HT1080 (cell line): ENCODE results near the gene DNAH3. TPM values are rescaled to one million over a fixed set of nuclear protein-coding genes. Genes with fewer than 3 reads are reported as not detected.
A peak's percentile ranks its signal among the peaks of the same experiment; 100 is the strongest.
"Not testable (repeated sequence)": the region's sequence is repeated elsewhere in the genome, so short reads cannot be mapped to it uniquely, and the experiment has no call there.

Experiments used
- DNase-seq: peaks from one replicate; pipeline ENCODE4 v3.0.0-alpha.2; 2015; ENCODE audit warnings: low read depth
- total RNA-seq: library from RNA; depleted of rRNA; stranded (reverse); fragments of >200 nt; shearing (Covaris generic); gene quantifications from 2 replicates; pipeline ENCODE4 v1.2.3, GENCODE V29; 2014

The DNAH3 gene
- total RNA-seq, 1 experiment from 2014 or later: 0.05 TPM

DNA sequence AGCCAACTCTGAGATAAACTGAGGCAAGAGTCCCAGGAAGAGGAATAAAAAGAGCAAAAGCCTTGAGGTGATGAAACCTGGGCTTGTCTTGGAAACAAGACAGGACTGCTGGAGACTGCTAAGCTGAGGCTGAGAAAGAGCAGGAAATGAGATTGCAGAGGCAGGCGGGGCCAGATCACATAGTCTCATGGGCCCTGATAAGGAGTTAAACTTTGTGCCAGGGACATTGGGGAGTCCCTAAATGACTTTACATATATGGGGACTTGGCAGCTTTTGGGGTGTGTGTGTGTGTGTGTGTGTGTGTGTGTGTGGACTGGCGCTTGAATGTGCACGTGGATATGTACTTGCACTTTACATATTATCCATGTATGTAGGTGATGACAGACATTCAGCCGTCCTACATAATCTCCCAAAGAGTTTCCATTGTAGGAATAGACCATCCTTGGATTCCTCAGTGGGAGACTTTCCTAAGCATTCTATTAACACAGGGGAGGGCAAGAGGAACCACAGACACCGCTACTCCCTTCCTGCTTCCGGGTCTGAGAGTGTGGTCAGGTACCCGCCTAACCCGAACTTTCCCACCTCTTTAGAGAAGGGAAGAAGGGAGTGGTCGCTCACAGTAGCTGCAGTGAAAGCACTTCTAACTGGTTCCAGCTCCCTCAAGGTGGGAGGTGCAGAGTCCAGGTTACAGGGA lies 127.0 kb downstream of the DNAH3 start:
- DNase-seq: no peak

GRCh38 chr16:21021316-21021715 lies 129.3 kb downstream of the DNAH3 start:
- no peak for DNase-seq

DNA sequence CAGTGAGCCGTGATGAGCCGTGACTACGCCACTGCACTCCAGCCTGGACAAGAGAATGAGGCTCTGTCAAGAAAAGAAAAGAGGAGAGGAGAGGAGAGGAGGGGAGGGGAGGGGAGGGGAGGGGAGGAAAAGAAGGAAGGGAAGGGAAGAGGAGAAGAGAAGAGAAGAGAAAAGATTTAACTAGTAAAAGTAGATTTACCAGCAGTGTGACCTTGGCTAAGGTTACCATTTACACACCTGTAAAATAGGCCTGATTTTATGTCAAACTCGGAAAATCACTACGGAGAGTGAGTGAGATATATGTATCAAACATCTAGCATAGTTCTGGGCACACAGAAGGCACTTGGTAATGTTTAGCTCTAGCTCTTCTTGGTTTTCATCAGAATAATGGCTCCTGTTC lies 140.8 kb downstream of the DNAH3 start:
- DNase-seq: no peak

- no peak for DNase-seq
These were observed 145.6 kb downstream of the DNAH3 start for GRCh38 chr16:21005008-21005407.

DNA sequence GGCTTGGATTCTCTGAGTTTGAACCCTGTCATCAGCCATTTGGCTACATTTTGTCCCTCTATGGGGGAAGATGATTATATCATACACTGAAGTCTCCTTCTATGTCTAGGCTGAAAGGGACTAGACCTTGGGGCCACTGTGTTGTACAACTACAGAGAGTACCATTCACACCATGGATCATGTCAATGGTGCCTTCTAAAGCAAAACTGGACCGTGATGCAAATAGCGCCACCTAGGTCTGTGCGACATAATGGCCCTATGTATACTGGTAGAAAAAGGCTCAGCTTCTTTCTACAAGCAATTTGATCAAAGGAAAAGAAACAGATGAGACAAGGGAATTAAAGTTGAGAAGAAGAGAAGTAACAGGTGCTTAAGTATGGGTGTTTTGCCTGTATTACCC lies 149.4 kb downstream of the DNAH3 start:
- DNase-seq: peak; percentile 15

DNA sequence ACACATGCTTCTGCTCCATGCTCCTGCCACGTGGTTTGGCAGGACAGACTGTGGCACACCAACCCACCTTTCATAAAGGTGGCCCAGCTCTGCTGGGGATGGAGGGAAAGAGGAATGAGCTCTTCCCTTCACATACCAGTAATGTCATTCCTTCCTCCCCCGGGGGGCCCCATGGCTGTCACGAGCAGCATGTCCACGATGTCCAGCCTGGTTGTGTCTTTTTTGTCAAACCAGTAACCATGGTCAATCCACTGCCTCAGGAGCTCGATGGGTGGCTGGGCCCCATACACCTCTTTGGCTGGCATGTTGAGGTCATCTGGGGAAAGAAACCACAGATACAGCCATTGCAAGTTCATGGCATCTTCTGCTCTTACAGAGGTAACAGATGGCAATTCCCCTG lies 153.5 kb downstream of the DNAH3 start:
- no peak for DNase-seq

GRCh38 chr16:20995711-20996110 lies 154.9 kb downstream of the DNAH3 start:
- no peak for DNase-seq

GRCh38 chr16:20989496-20990070 lies 161.1 kb downstream of the DNAH3 start:
- not testable (repeated sequence) for DNase-seq

GRCh38 chr16:20987049-20987448 lies 163.6 kb downstream of the DNAH3 start:
- DNase-seq: no peak

- no peak for DNase-seq
These were observed 166.6 kb downstream of the DNAH3 start for GRCh38 chr16:20984019-20984418.

- no peak for DNase-seq
These were observed 174.1 kb downstream of the DNAH3 start for GRCh38 chr16:20976576-20976975.

GRCh38 chr16:20973201-20973600 lies 177.4 kb downstream of the DNAH3 start:
- DNase-seq: not testable (repeated sequence)

- DNase-seq: no peak
These were observed 179.2 kb downstream of the DNAH3 start for GRCh38 chr16:20971401-20971800.

DNA sequence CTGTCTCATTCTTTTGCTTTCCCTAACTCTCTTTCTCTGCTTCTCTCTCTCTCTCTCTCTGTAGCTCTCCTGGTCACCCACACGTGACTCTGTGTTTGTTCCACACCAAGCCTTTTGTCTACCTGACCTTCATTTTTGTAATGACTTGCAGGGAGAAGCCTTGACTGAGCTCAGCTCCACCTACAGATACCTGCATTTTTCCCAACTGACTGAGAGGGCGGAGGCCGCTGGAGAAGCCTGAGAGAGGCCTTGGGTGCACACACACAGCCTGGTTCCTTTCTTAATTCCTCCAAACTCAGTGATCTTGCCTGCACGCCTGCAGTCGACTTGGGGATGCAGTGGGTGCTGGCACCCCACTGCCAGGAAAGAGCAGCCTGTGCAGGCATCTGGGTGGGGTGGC lies 181.3 kb downstream of the DNAH3 start:
- no peak for DNase-seq

GRCh38 chr16:20968765-20969164 lies 181.9 kb downstream of the DNAH3 start:
- no peak for DNase-seq

- DNase-seq: no peak
These were observed 189.7 kb downstream of the DNAH3 start for GRCh38 chr16:20960899-20961298.

DNA sequence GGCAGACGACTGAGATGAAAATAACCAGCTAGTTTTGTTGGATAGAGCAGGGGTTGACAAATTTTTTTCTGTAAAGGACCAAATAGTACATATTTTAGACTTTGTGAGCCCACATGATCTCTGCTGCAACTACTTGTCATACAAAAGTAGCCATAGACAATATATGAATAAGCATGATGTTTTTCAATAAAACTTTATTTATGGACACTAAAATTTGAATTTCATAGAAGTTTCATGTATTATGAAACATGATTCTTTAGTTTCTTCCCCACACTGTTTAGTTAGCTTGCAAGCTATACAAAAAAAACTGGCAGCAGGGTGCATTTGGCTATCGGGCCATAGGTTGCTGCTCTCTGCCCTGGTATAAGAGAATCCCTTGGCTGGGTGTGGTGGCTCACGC lies 193.5 kb downstream of the DNAH3 start:
- no peak for DNase-seq

DNA sequence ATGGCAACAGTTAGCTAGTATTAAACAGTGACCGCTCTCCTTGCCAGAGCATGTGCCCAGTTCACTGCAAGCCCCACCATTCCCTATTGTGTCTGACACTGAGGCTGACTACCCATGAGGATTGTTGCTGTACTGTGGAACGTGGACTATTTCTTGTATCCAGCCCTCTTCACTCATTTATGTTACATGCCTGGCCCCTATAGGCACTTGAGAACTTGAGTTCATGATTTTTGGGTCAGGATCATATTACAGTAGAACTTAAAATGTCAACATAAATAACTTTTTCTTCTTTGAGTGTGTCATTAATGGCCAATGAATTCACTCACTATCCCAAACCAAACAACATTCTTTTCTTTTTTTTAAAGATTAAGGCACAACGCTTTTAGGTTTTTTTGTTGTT lies 194.3 kb downstream of the DNAH3 start:
- peak; percentile 5 for DNase-seq

DNA sequence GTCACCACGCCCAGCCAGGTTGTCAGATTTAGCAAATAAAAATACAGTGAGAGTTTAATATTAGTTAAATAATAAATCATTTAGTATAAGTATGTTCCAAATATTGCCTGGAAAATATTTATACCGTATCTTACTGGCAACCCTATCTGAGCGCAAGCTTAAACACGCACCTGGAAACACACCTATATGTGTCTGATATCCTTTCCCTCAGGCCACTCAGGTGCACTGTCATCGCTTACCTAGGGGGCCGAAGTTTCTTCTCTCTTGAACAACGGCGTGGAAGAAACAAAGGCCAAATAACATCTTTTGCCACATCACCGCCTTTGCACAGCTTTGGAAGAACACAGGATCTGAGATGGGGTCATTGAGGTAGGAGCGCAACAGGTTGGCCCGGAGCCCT lies 196.1 kb downstream of the DNAH3 start:
- DNase-seq: no peak

- DNase-seq: no peak
These were observed 198.3 kb downstream of the DNAH3 start for GRCh38 chr16:20952139-20952920.

DNA sequence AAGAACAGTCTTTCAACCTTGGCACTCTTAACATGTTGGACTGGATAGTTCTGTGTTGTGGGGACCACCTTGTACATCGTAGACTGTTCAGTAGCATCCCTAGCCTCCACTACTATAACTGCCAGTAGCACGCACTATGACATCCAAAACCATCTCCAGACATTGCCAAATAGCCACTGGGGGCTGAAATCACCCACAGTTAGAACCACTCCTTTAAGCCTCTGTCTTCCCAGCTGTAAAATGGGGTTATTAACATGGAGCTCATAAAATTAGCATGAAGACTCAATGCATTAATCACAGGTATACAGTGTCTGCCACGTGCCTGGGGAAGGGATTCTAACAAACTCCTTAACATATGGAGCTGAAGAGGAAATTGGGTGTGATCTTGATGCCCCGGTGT lies 200.4 kb downstream of the DNAH3 start:
- no peak for DNase-seq

DNA sequence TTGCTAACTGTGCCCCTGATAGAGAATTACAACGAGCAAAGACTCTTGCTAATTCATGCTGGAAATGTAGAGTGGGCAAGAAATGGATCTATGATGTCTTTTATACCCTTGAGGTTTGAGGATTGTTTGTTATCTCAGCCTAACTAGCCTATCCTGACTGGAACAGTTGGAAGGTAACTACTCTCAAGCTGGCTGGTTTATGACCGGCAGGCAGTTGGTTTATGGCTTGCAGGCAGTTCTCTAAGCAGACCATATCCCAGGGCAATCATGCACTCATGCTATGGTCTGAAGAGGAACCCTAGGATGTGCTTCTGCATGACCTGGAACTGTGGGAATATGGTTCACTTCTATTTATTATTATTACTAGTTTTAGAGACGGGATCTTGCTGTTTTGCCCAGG lies 201.0 kb downstream of the DNAH3 start:
- no peak for DNase-seq

GRCh38 chr16:20948444-20948843 lies 202.2 kb downstream of the DNAH3 start:
- no peak for DNase-seq
